Measurements from ENCODE around the gene CEBPA. TPM values are rescaled to one million over a fixed set of nuclear protein-coding genes. Genes with fewer than 3 reads are reported as not detected.
"Not testable (repeated sequence)": the region's sequence is repeated elsewhere in the genome, so short reads cannot be mapped to it uniquely, and the experiment has no call there.

CEBPA gene
- total RNA-seq, 1 donor from 2014 or later, result 0.45 TPM

DNA sequence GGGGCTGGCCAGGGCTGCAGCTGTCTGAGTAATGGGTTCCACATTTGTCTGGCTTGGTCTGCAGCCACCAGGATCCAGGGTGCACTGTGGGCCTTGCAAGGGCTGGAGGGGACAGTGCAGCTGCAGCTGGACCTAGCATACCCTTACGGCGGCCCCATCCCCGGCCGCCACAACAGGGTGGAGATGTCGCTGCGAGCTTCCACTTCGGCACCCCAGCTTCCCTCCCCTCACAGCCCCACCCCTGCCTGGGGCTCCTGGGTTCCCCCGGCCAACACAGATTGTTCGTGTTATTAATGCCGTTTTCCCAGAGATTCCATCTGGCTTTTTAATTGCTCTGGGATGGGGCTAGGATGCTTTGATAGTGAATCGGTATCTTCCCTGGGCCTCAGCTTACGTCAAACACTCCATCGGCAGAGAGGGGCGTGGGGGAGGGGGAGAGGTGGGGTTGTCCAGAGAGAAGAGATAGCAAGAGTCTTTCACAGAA lies 5.8 kb downstream of the CEBPA start:
- Histone ChIP-seq H3K9ac (ENCODE audit: low read length) (no peak overlapping the region), H3K4me2 (ENCODE audit: low read length) (no peak overlapping the region), H3K27ac (ENCODE audit: low read depth, low read length) (no peak overlapping the region), H3K9me3 (ENCODE audit: insufficient read depth, low read depth, low read length) (no peaks in the 10 kb centered on the region), H2AFZ (ENCODE audit: low read depth, low read length) (no peak overlapping the region), H4K20me1 (ENCODE audit: insufficient read depth, low read length) (no peaks in the 10 kb centered on the region), H3K79me2 (ENCODE audit: insufficient read depth, low read length) (no peaks in the 10 kb centered on the region), H3K4me3 (ENCODE audit: insufficient read depth, low read depth, low read length) (no peak overlapping the region), H3K27me3 (ENCODE audit: insufficient read depth, low read length) (peaks cover 26% of the 10 kb centered on the region), H3K36me3 (ENCODE audit: insufficient read depth, low read length) (no peaks in the 10 kb centered on the region), H3K4me1 (ENCODE audit: insufficient read depth, low read length) (peaks cover 13% of the 10 kb centered on the region)
- TF ChIP-seq EZH2 (IDR thresholded peaks at IDR 0.05; ENCODE audit: insufficient read depth, low read length), result no peak
- TF ChIP-seq, protein P1, sequence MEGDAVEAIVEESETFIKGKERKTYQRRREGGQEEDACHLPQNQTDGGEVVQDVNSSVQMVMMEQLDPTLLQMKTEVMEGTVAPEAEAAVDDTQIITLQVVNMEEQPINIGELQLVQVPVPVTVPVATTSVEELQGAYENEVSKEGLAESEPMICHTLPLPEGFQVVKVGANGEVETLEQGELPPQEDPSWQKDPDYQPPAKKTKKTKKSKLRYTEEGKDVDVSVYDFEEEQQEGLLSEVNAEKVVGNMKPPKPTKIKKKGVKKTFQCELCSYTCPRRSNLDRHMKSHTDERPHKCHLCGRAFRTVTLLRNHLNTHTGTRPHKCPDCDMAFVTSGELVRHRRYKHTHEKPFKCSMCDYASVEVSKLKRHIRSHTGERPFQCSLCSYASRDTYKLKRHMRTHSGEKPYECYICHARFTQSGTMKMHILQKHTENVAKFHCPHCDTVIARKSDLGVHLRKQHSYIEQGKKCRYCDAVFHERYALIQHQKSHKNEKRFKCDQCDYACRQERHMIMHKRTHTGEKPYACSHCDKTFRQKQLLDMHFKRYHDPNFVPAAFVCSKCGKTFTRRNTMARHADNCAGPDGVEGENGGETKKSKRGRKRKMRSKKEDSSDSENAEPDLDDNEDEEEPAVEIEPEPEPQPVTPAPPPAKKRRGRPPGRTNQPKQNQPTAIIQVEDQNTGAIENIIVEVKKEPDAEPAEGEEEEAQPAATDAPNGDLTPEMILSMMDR (IDR thresholded peaks at IDR 0.05; ENCODE audit: insufficient read depth, low read depth, low read length), result no peak
- Mint-ChIP-seq H3K4me3 (ENCODE audit: unreplicated experiment) (no peak overlapping the region), H3K27me3 (ENCODE audit: low read depth, unreplicated experiment) (peaks cover 48% of the 10 kb centered on the region), H3K4me1 (ENCODE audit: low read depth, unreplicated experiment) (no peaks in the 10 kb centered on the region), H3K36me3 (ENCODE audit: low read depth, unreplicated experiment) (peaks cover 1% of the 10 kb centered on the region), H3K9me3 (ENCODE audit: unreplicated experiment) (no peaks in the 10 kb centered on the region), H3K27ac (ENCODE audit: unreplicated experiment) (no peak overlapping the region)
- DNase-seq (ENCODE audit: low read depth) (no peak), FAIRE-seq (no peak)

DNA sequence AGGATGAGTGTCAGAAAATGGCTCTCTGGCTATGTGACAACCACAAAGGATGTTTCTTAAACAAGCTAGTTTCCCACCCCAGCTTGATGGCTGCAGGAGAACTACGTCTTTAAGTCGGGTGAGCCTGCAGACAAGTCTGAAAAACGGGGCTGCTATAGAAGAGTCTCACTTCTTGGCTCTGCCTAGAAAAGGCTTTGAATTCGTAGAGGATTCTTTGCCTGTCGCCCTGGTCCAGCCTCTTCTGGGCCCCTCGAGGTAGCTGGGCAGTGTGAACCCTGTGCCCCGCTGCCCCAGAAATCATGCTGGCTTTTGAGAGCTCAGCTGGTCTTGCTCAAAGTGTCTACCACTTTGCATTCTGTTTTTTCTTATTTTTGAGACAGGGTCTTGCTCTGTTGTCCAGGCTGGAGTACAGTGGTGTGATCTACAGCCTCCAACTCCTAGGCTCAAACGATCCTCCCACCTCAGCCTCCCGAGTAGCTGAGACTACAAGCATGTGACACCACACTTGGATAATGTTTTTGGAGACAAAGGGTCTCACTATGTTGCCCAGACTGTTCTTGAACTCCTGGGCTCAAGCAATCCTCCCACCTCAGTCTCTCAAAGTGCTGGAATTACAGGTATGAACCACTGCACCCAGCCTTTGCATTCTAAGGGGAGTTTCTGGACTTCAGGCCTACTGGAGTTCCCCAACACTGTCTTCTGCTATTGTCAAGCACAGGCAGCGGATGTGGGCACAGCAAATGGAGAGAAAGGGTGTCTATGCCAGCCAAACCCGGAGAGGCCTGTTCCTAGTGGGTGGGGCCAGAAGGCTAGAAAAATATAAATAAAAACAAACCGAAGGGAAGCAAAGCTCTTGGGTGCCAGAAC lies 6.5 kb downstream of the CEBPA start:
- TF ChIP-seq, protein P1 (IDR thresholded peaks at IDR 0.05; ENCODE audit: insufficient read depth, low read depth, low read length), result no peak
- TF ChIP-seq EZH2 (IDR thresholded peaks at IDR 0.05; ENCODE audit: insufficient read depth, low read length), result no peak
- Mint-ChIP-seq H3K27ac (ENCODE audit: unreplicated experiment) (no peak overlapping the region), H3K9me3 (ENCODE audit: unreplicated experiment) (no peaks in the 10 kb centered on the region), H3K4me3 (ENCODE audit: unreplicated experiment) (no peak overlapping the region), H3K36me3 (ENCODE audit: low read depth, unreplicated experiment) (peaks cover 4% of the 10 kb centered on the region), H3K27me3 (ENCODE audit: low read depth, unreplicated experiment) (peaks cover 48% of the 10 kb centered on the region), H3K4me1 (ENCODE audit: low read depth, unreplicated experiment) (peaks cover 4% of the 10 kb centered on the region)
- Histone ChIP-seq H3K4me3 (ENCODE audit: insufficient read depth, low read depth, low read length) (no peak overlapping the region), H3K36me3 (ENCODE audit: insufficient read depth, low read length) (no peaks in the 10 kb centered on the region), H3K27me3 (ENCODE audit: insufficient read depth, low read length) (peaks cover 20% of the 10 kb centered on the region), H3K79me2 (ENCODE audit: insufficient read depth, low read length) (no peaks in the 10 kb centered on the region), H4K20me1 (ENCODE audit: insufficient read depth, low read length) (no peaks in the 10 kb centered on the region), H3K4me1 (ENCODE audit: insufficient read depth, low read length) (peaks cover 13% of the 10 kb centered on the region), H3K27ac (ENCODE audit: low read depth, low read length) (no peak overlapping the region), H3K4me2 (ENCODE audit: low read length) (no peak overlapping the region), H3K9ac (ENCODE audit: low read length) (no peak overlapping the region), H3K9me3 (ENCODE audit: insufficient read depth, low read depth, low read length) (no peaks in the 10 kb centered on the region), H2AFZ (ENCODE audit: low read depth, low read length) (no peak overlapping the region)
- no peak for DNase-seq (ENCODE audit: low read depth)
- no peak for FAIRE-seq

DNA sequence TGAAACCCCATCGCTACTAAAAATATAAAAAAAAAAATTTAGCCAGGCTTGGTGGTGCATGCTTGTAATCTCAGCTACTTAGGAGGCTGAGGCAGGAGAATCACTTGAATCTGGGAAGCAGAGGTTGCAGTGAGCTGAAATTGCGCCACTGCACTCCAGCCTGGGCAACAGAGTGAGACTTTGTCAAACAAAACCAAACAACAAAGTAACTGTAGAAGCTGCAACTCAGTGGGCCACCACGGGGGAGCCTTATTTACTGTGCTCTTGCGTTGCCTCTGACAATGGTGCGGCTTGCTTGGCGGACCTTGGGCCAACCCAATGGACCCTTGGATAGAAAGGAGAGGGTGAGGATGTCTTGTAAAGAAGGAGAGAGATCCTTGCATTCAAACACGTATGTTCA lies 7.3 kb downstream of the CEBPA start:
- not testable (repeated sequence) for H3K79me2 ChIP-seq (ENCODE audit: insufficient read depth, low read length); H3K9ac ChIP-seq (ENCODE audit: low read length); H3K9me3 ChIP-seq (ENCODE audit: insufficient read depth, low read depth, low read length); H3K36me3 ChIP-seq (ENCODE audit: insufficient read depth, low read length); H3K9me3 Mint-ChIP-seq (ENCODE audit: unreplicated experiment); H2AFZ ChIP-seq (ENCODE audit: low read depth, low read length); H3K4me3 Mint-ChIP-seq (ENCODE audit: unreplicated experiment); H3K27ac ChIP-seq (ENCODE audit: low read depth, low read length); H3K4me3 ChIP-seq (ENCODE audit: insufficient read depth, low read depth, low read length); H3K36me3 Mint-ChIP-seq (ENCODE audit: low read depth, unreplicated experiment); FAIRE-seq; H3K4me1 Mint-ChIP-seq (ENCODE audit: low read depth, unreplicated experiment); H4K20me1 ChIP-seq (ENCODE audit: insufficient read depth, low read length); H3K4me2 ChIP-seq (ENCODE audit: low read length); H3K27ac Mint-ChIP-seq (ENCODE audit: unreplicated experiment); DNase-seq (ENCODE audit: low read depth)
- peaks cover 43% of the 10 kb centered on the region for H3K27me3 Mint-ChIP-seq (ENCODE audit: low read depth, unreplicated experiment)
- H3K4me1 ChIP-seq (ENCODE audit: insufficient read depth, low read length), result peaks cover 13% of the 10 kb centered on the region
- peaks cover 12% of the 10 kb centered on the region for H3K27me3 ChIP-seq (ENCODE audit: insufficient read depth, low read length)

Data from astrocyte (in vitro differentiated cells and primary cell).